Pancreas (tissue), 10 donors: ENCODE measurements around the gene DAB2IP. TPM values are rescaled to one million over a fixed set of nuclear protein-coding genes. Genes with fewer than 3 reads are reported as not detected.

Experiments used
- ATAC-seq, 4 donors: fragments of 200-7000 bp; cut with Tn5 transposase; one replicate each; pipeline versions ENCODE4 v1.8.0 to v1.9.1; 2020; ENCODE audit warnings: mild to moderate bottlenecking in 4 of 4, moderate library complexity in 4 of 4
- DNase-seq, 6 donors: peaks; one replicate each; pipeline ENCODE4 v3.0.0-alpha.2; 2020
- FAIRE-seq: peaks from 2 replicates; lab custom pipeline; 2012; peaks lifted over from hg19 to GRCh38; lab: Jason Lieb, UNC
- H3K27ac ChIP-seq, 4 donors: fragments of 200-600 bp; sonication (generic); 1 replicate in 3 of 4; 2 replicates in 1 of 4; pipeline versions ENCODE4 v1.5.0 to v1.8.0; 2020
- H3K27me3 ChIP-seq, 4 donors: fragments of 200-600 bp; one replicate each; pipeline ENCODE4 v1.8.0; 2021
- H3K36me3 ChIP-seq, 3 donors: fragments of 200-600 bp; sonication (generic) in 1 of 3; one replicate each; pipeline versions ENCODE4 v1.5.0 to v1.8.0; 2020 to 2021
- H3K4me1 ChIP-seq, 3 donors: fragments of 200-600 bp; one replicate each; pipeline ENCODE4 v1.8.0; 2021
- H3K4me3 ChIP-seq, 4 donors: fragments of 200-600 bp; sonication (generic) in 2 of 4; one replicate each; pipeline versions ENCODE4 v1.5.0 to v1.8.0; 2020 to 2021
- H3K9me3 ChIP-seq, 4 donors: fragments of 200-600 bp; one replicate each; pipeline ENCODE4 v1.8.0; 2021
- WGBS, 2 donors: extraction: QIAGEN DNeasy Blood & Tissue Kit; methylation state at CpG; one replicate each; pipeline ENCODE4 v1.1.7; 2013; 5-methylcytosine and 5-hydroxymethylcytosine counted together
- intact Hi-C, 3 donors: fragments of 100-400 bp; cut with DNase I; formaldehyde crosslinking; loops; one replicate each; pipeline versions ENCODE4 v1.11.1 to v1.14.2; 2022
- polyA plus RNA-seq, 2 donors: library from polyadenylated mRNA; stranded (reverse); fragments of 200-250 nt; gene quantifications; one replicate each; pipeline ENCODE4 v1.2.3, GENCODE V29; 2013
- total RNA-seq, 6 donors: library from RNA; stranded (reverse); fragmentation: NEBNext Ultra II Directional in 4 of 6; extraction: Animal tissue kit (Norgen Biotek cat#: 25700) in 4 of 6; gene quantifications; one replicate each; pipeline versions ENCODE4 v1.2.1 to v1.2.4, GENCODE V29; 2021 to 2023
- TF ChIP-seq, protein P1 (sequence below), 4 donors: fragments of 200-600 bp; sonication (generic) in 3 of 4; IDR thresholded peaks; one replicate each; pipeline versions ENCODE4 v1.5.0 to v1.8.0; 2021; ENCODE audit warnings: antibody characterized with exemption in 4 of 4
- donor health status: healthy with polysubstance abuse.
- donor health status: DM: no; HTN: no; CAD: no; lungs with moderate emphysema.
- donor health status: DM: no; HTN: no; CAD: no.
- donor health status: control.
- donor health status: control.
- donor health status: Bipolar disorder and iron deficiency.
- donor health status: DM: yes; HTN: yes; CAD: no.
- donor health status: DM: no; HTN: no; CAD: no.
- donor health status: DM: no; HTN: no; CAD: no.
- donor health status: DM: yes; HTN: yes; CAD: no.

Gene DAB2IP
- total and polyA plus RNA-seq, 8 donors: 14.7 to 52.1 (median 25.3) TPM

DNA sequence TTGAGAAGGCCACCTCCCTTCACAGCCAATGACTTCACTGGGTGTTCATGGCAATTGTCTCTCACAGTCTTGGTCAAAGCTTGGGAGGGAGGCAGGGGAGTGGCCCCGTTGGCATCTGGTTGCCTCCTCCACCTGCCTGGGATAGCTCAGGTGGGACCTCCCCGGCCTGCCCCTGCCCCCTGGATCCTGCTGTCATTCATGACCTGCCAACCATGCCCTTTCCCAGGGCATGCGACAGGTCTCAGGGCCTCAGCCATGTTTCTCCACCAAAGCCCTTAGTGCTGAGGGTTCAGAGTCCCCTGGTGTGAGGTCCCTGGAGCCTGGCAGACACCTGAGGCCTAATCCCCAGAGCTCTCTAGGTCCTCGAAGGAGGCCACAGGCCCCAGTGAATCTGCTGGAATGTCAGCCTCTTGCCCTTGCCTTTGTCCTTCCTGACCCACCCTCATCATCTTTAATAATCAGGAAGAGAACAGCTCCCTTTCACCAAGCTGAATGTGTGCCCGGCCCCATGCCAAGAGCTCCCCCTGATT lies 5.6 kb downstream of the DAB2IP start:
- FAIRE-seq: no peak
- H3K4me1 ChIP-seq: peaks cover 0 to 19% (median 0%) of the 10 kb centered on the region in 3 donors
- no peak for ATAC-seq
- DNase-seq: peak in 2 of 6 donors; percentile 10 to 25
- no peak overlapping the region for H3K4me3 ChIP-seq
- no peaks in the 10 kb centered on the region for H3K36me3 ChIP-seq
- H3K27me3 ChIP-seq: no peaks in the 10 kb centered on the region
- H3K27ac ChIP-seq: peak overlapping the region in 1 of 4 donors; percentile 15
- H3K9me3 ChIP-seq: no peaks in the 10 kb centered on the region
- intact Hi-C loops: no loop called here
- TF ChIP-seq, protein P1, sequence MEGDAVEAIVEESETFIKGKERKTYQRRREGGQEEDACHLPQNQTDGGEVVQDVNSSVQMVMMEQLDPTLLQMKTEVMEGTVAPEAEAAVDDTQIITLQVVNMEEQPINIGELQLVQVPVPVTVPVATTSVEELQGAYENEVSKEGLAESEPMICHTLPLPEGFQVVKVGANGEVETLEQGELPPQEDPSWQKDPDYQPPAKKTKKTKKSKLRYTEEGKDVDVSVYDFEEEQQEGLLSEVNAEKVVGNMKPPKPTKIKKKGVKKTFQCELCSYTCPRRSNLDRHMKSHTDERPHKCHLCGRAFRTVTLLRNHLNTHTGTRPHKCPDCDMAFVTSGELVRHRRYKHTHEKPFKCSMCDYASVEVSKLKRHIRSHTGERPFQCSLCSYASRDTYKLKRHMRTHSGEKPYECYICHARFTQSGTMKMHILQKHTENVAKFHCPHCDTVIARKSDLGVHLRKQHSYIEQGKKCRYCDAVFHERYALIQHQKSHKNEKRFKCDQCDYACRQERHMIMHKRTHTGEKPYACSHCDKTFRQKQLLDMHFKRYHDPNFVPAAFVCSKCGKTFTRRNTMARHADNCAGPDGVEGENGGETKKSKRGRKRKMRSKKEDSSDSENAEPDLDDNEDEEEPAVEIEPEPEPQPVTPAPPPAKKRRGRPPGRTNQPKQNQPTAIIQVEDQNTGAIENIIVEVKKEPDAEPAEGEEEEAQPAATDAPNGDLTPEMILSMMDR (IDR thresholded peaks at IDR 0.05): no peak
- 71 to 72% methylated on average over 5 of the region's 5 CpGs for WGBS, 2 donors

DNA sequence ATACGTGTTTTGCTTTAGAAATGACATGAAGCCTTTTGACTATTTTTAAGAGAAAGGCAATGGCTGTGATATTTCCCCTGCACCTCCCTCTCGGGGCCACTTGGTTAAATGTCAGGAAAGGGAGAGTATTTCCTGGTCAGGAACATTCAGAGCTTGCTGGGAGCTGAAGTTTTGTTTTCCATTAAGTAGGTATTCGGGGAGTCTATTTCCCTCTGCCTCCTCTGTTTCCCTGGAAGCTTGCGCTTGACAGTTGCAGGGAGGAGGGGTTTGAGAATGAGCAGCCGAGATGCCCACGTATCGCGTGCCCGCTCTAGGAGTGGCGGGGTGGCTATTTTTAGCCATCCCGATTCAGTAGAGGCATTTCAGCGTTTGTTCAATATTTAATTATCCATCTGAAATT lies 6.7 kb downstream of the DAB2IP start:
- intact Hi-C loops: no loop called here
- Histone ChIP-seq H3K27ac (peak overlapping the region in 3 of 4 donors; percentile 15 to 48 (median 33)), H3K27me3 (no peaks in the 10 kb centered on the region), H3K9me3 (no peaks in the 10 kb centered on the region), H3K4me3 (no peak overlapping the region), H3K4me1 (peaks cover 0 to 14% (median 0%) of the 10 kb centered on the region in 3 donors), H3K36me3 (no peaks in the 10 kb centered on the region)
- 29 to 35% methylated on average over 12 of the region's 12 CpGs for WGBS, 2 donors
- ATAC-seq (peak; percentile 15 to 57 (median 38)), DNase-seq (peak in 2 of 6 donors; percentile 14 to 21), FAIRE-seq (no peak)
- TF ChIP-seq, protein P1 (IDR thresholded peaks at IDR 0.05): no peak

DNA sequence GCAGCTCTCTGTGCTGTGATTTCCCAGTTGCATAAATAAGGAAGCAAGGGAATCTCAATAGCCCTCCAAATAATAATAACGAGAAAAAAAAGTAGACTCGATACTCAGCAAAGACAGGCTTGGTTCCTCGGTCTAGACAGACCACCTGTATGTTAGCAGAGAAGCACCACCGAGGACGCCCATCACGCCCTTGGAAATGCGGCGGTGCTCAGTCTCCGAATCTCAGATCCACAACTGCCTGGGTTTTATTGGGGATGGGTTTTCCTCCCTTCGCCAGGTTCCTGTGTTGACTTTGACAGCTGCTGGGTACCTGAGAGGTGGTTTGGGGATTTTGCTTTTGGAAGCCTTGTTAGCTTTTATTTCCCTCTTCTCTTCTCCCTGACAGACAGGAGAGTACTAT lies 7.2 kb downstream of the DAB2IP start:
- ATAC-seq (no peak), FAIRE-seq (no peak), DNase-seq (peak in 1 of 6 donors; percentile 21)
- H3K36me3 ChIP-seq: no peaks in the 10 kb centered on the region
- H3K27me3 ChIP-seq: no peaks in the 10 kb centered on the region
- H3K4me1 ChIP-seq: peaks cover 0 to 14% (median 0%) of the 10 kb centered on the region in 3 donors
- H3K27ac ChIP-seq: peak overlapping the region in 3 of 4 donors; percentile 15 to 48 (median 33)
- TF ChIP-seq, protein P1 (IDR thresholded peaks at IDR 0.05): no peak
- WGBS, 2 donors: 82 to 84% methylated on average over 10 of the region's 10 CpGs
- intact Hi-C loops: no loop called here
- no peak overlapping the region for H3K4me3 ChIP-seq
- H3K9me3 ChIP-seq: no peaks in the 10 kb centered on the region

DNA sequence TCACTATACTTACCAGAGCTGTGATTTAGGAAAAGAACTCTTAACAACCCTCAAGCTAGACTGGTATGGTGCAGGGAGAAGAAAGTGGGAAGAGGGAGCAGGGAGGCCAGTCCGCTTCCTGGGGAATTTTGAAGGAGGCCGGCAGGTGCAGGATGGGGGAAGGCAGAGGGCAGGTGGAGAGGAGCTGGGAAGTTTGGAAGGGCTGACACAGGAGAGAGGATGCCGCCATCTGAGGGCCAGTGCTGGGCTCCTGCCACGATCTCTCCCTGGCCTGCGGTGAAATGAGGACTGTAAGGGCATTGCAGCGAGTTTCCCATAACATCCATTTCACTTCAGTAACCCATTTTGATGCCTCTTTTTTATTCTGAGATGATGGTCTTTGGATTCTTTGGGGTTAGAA lies 8.9 kb downstream of the DAB2IP start:
- 79 to 90% methylated on average over 6 of the region's 6 CpGs for WGBS, 2 donors
- intact Hi-C loops: no loop called here
- Histone ChIP-seq H3K27ac (no peak overlapping the region), H3K4me3 (no peak overlapping the region), H3K27me3 (no peaks in the 10 kb centered on the region), H3K9me3 (no peaks in the 10 kb centered on the region), H3K36me3 (no peaks in the 10 kb centered on the region), H3K4me1 (peaks cover 0 to 8% (median 0%) of the 10 kb centered on the region in 3 donors)
- peak in 1 of 6 donors; percentile 33 for DNase-seq
- no peak for ATAC-seq
- TF ChIP-seq, protein P1 (IDR thresholded peaks at IDR 0.05): no peak
- no peak for FAIRE-seq

DNA sequence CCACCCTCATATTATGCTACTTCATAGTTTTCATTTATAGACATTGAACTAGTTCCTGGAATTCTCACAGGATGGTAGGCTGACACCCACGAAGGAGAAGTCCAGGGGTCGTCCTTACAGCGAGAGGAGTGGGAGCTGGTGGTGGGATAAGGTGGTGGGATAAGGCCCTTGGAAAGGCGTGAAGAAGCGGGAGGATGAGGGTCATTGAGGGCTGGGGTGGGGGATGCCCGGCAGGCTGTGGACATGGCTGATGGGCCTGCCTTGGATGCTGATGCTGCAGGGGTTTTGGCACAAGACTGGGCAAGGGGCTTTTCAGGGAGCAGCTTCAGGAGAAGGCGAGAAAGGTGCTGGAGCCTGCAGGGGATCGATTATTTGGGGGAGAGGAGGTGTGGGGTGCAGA lies 9.4 kb downstream of the DAB2IP start:
- no peak for FAIRE-seq
- peak in 2 of 6 donors; percentile 15 to 21 for DNase-seq
- WGBS, 2 donors: 85 to 92% methylated on average over 8 of the region's 8 CpGs
- no peaks in the 10 kb centered on the region for H3K9me3 ChIP-seq
- H3K4me1 ChIP-seq: peaks cover 0 to 8% (median 0%) of the 10 kb centered on the region in 3 donors
- TF ChIP-seq, protein P1 (IDR thresholded peaks at IDR 0.05): no peak
- intact Hi-C loops: no loop called here
- no peak overlapping the region for H3K27ac ChIP-seq
- ATAC-seq: no peak
- H3K36me3 ChIP-seq: no peaks in the 10 kb centered on the region
- H3K27me3 ChIP-seq: no peaks in the 10 kb centered on the region
- no peak overlapping the region for H3K4me3 ChIP-seq
